H1 (cell line): Measurements from ENCODE around the gene C4B. TPM values are rescaled to one million over a fixed set of nuclear protein-coding genes. Genes with fewer than 3 reads are reported as not detected.
"Not testable (repeated sequence)": the region's sequence is repeated elsewhere in the genome, so short reads cannot be mapped to it uniquely, and the experiment has no call there.

Source experiments
- CTCF ChIA-PET: fragments of 300-600 bp; sonication (Branson Sonifier 250); formaldehyde crosslinking; loops from one replicate; lab custom pipeline; 2021; ENCODE audit not compliant: partially characterized antibody; lab: Charles Lee
- POLR2A ChIA-PET: fragments of 300-600 bp; sonication (Branson Sonifier 250); formaldehyde crosslinking; loops from one replicate; lab custom pipeline; 2021; ENCODE audit warnings: inconsistent platforms; ENCODE audit not compliant: partially characterized antibody; lab: Charles Lee
- DNase-seq, 2 experiments: peaks; one replicate each; pipeline versions ENCODE4 v3.0.0 to v3.0.0-alpha.2; 2010 to 2022; ENCODE audit warnings: low spot score in 2 of 2, low read depth in 1 of 2, mixed read lengths in 1 of 2
- FAIRE-seq: peaks from 2 replicates; lab custom pipeline; 2011; peaks lifted over from hg19 to GRCh38; lab: Jason Lieb, UNC
- H2AFZ ChIP-seq: 2 replicates; pipeline ENCODE4 v1.8.1; 2012; ENCODE audit warnings: low read length, inconsistent platforms
- H2AK5ac ChIP-seq: 2 replicates; pipeline ENCODE4 v1.6.1; 2013; ENCODE audit warnings: low read depth, low read length
- H2BK120ac ChIP-seq: replicated peaks from 2 replicates; pipeline ENCODE3; 2013; ENCODE audit warnings: low read depth, low read length, inconsistent platforms
- H2BK12ac ChIP-seq: 2 replicates; pipeline ENCODE4 v1.6.1; 2013; ENCODE audit warnings: low read depth, low read length
- H2BK15ac ChIP-seq: 2 replicates; pipeline ENCODE4 v1.6.1; 2013; ENCODE audit warnings: low read length
- H2BK20ac ChIP-seq: 2 replicates; pipeline ENCODE4 v1.6.1; 2013; ENCODE audit warnings: low read length
- H2BK5ac ChIP-seq: 2 replicates; pipeline ENCODE4 v1.6.1; 2013; ENCODE audit warnings: low read depth, low read length
- H3K14ac ChIP-seq: 2 replicates; pipeline ENCODE4 v1.6.1; 2013; ENCODE audit warnings: inconsistent platforms; ENCODE audit not compliant: insufficient read length
- H3K18ac ChIP-seq: 2 replicates; pipeline ENCODE4 v1.6.1; 2013; ENCODE audit warnings: low read length; ENCODE audit errors: extremely low read depth
- H3K23ac ChIP-seq: 2 replicates; pipeline ENCODE4 v1.6.1; 2013; ENCODE audit warnings: inconsistent platforms; ENCODE audit not compliant: insufficient read length
- H3K23me2 ChIP-seq: 2 replicates; pipeline ENCODE4 v1.6.1; 2013; ENCODE audit warnings: low read depth, low read length
- H3K27ac ChIP-seq: 2 replicates; pipeline ENCODE4 v1.6.1; 2011; ENCODE audit warnings: low read depth, low read length, inconsistent platforms
- H3K27me3 ChIP-seq, 4 experiments: replicated peaks in 1 of 4; 1 replicate in 1 of 4; 2 replicates in 3 of 4; pipeline versions ENCODE4 v1.6.1 to v1.8.1; 2011 to 2013; ENCODE audit warnings: low read length in 3 of 4, mild to moderate bottlenecking in 3 of 4, inconsistent platforms in 2 of 4, mixed read lengths in 2 of 4, moderate library complexity in 1 of 4; ENCODE audit not compliant: control insufficient read depth in 3 of 4, insufficient read depth in 3 of 4; ENCODE audit errors: extremely low read depth in 1 of 4
- H3K36me3 ChIP-seq, 4 experiments: 2 replicates each; pipeline versions ENCODE4 v1.6.1 to v1.8.1; 2011 to 2013; ENCODE audit warnings: mild to moderate bottlenecking in 4 of 4, low read length in 3 of 4, moderate library complexity in 2 of 4, control low read depth in 1 of 4, inconsistent platforms in 1 of 4; ENCODE audit not compliant: insufficient read depth in 4 of 4, control insufficient read depth in 2 of 4
- H3K4ac ChIP-seq: replicated peaks from 2 replicates; pipeline ENCODE3; 2013; ENCODE audit warnings: low read length, low read depth, mixed read lengths, inconsistent platforms; ENCODE audit not compliant: insufficient read length
- H3K4me1 ChIP-seq, 4 experiments: replicated peaks in 1 of 4; 1 replicate in 1 of 4; 2 replicates in 3 of 4; pipeline versions ENCODE4 v1.6.1 to v1.8.1; 2011 to 2013; ENCODE audit warnings: low read length in 3 of 4, inconsistent platforms in 2 of 4, mixed read lengths in 1 of 4; ENCODE audit not compliant: insufficient read depth in 4 of 4, control insufficient read depth in 3 of 4
- H3K4me2 ChIP-seq, 2 experiments: 2 replicates each; pipeline versions ENCODE4 v1.6.1 to v1.8.1; 2011 to 2013; ENCODE audit warnings: low read depth in 2 of 2, low read length in 2 of 2, control low read depth in 1 of 2, inconsistent platforms in 1 of 2, mild to moderate bottlenecking in 1 of 2; ENCODE audit not compliant: insufficient read depth in 1 of 2
- H3K4me3 ChIP-seq, 4 experiments: fragments of 200-600, 300-600 bp in 1 of 4; sonication (generic), shearing (Covaris generic), sonication (Bioruptor Twin) in 1 of 4; 2 replicates each; pipeline versions ENCODE4 v1.5.1 to v1.8.1; 2011 to 2016; ENCODE audit warnings: low read length in 4 of 4, low read depth in 3 of 4, control low read depth in 2 of 4, inconsistent platforms in 2 of 4, mild to moderate bottlenecking in 2 of 4, mixed read lengths in 1 of 4, moderate library complexity in 1 of 4; ENCODE audit not compliant: insufficient read depth in 2 of 4; ENCODE audit errors: extremely low read depth in 1 of 4
- H3K56ac ChIP-seq: replicated peaks from 2 replicates; pipeline ENCODE3; 2013; ENCODE audit warnings: low read depth, mild to moderate bottlenecking, mixed read lengths, low read length, inconsistent platforms; ENCODE audit not compliant: insufficient read length
- H3K79me1 ChIP-seq: 2 replicates; pipeline ENCODE4 v1.6.1; 2013; ENCODE audit warnings: low read depth, low read length, control low read depth
- H3K79me2 ChIP-seq, 2 experiments: 2 replicates each; pipeline versions ENCODE4 v1.6.1 to v1.8.1; 2012 to 2013; ENCODE audit warnings: low read length in 2 of 2, mild to moderate bottlenecking in 2 of 2, inconsistent platforms in 1 of 2; ENCODE audit not compliant: insufficient read depth in 2 of 2, control insufficient read depth in 1 of 2
- H3K9ac ChIP-seq, 4 experiments: replicated peaks in 1 of 4; 1 replicate in 1 of 4; 2 replicates in 3 of 4; pipeline versions ENCODE4 v1.6.1 to v1.8.1; 2011 to 2013; ENCODE audit warnings: low read depth in 3 of 4, low read length in 3 of 4, control low read depth in 2 of 4, mild to moderate bottlenecking in 2 of 4, moderate library complexity in 2 of 4, inconsistent platforms in 1 of 4; ENCODE audit errors: extremely low read depth in 1 of 4
- H3K9me3 ChIP-seq, 2 experiments: 2 replicates each; pipeline versions ENCODE4 v1.6.1 to v1.8.1; 2012 to 2013; ENCODE audit warnings: mild to moderate bottlenecking in 2 of 2, moderate library complexity in 2 of 2, control low read depth in 1 of 2, inconsistent platforms in 1 of 2, low read depth in 1 of 2, low read length in 1 of 2, mixed read lengths in 1 of 2; ENCODE audit not compliant: insufficient read depth in 2 of 2
- H4K20me1 ChIP-seq, 2 experiments: replicated peaks in 1 of 2; 2 replicates each; pipeline versions ENCODE3 to v1.8.1; 2011 to 2013; ENCODE audit warnings: inconsistent platforms in 2 of 2, low read length in 2 of 2, mild to moderate bottlenecking in 1 of 2; ENCODE audit not compliant: insufficient read depth in 2 of 2, control insufficient read depth in 1 of 2
- H4K5ac ChIP-seq: 2 replicates; pipeline ENCODE4 v1.6.1; 2013; ENCODE audit warnings: low read length, low read depth, mixed read lengths, inconsistent platforms; ENCODE audit not compliant: insufficient read length
- H4K8ac ChIP-seq: 2 replicates; pipeline ENCODE4 v1.8.0; 2013; ENCODE audit warnings: mild to moderate bottlenecking, moderate library complexity, low read length, inconsistent platforms; ENCODE audit not compliant: insufficient read depth; ENCODE audit errors: extremely low read depth
- H4K91ac ChIP-seq: replicated peaks from 2 replicates; pipeline ENCODE3; 2013; ENCODE audit warnings: low read length, mixed read lengths, inconsistent platforms; ENCODE audit not compliant: insufficient read length
- WGBS, 2 experiments: shearing (Covaris generic) in 1 of 2; methylation state at CpG; one replicate each; pipeline versions ENCODE4 v1.1.6 to v1.1.7; 2013 to 2015; ENCODE audit warnings: low lambda C conversion rate in 2 of 2, mixed read lengths in 2 of 2, inconsistent platforms in 1 of 2, low coverage in 1 of 2, missing lambda C conversion rate in 1 of 2; ENCODE audit not compliant: insufficient replicate concordance in 2 of 2, insufficient coverage in 1 of 2, insufficient read length in 1 of 2; ENCODE audit errors: extremely low coverage in 1 of 2, missing lambda C conversion rate in 1 of 2; 5-methylcytosine and 5-hydroxymethylcytosine counted together
- polyA plus RNA-seq, 7 experiments: library from polyadenylated mRNA; depleted of rRNA in 3 of 7; stranded (reverse) in 5 of 7; unstranded in 2 of 7; fragments of >200 nt in 5 of 7; fragments of 200-250 nt in 2 of 7; gene quantifications; 1 replicate in 5 of 7; 2 replicates in 1 of 7; 4 replicates in 1 of 7; pipeline versions ENCODE4 v1.2.1 to v1.2.3, GENCODE V29; 2011 to 2013; ENCODE audit warnings: missing spikeins in 2 of 7, mixed read lengths in 2 of 7
- total RNA-seq: library from RNA; stranded (reverse); fragmentation: NEBNext Ultra II Directional; extraction: Animal tissue kit (Norgen Biotek cat#: 25700); gene quantifications from 2 replicates; pipeline ENCODE4 v1.2.1, GENCODE V29; 2021

Gene C4B
- total and polyA plus RNA-seq, 2 of the 8 experiments (the other 6 are each of a cell fraction or from before 2014, with no cell fraction given) = 0.74 to 3.5 TPM

DNA sequence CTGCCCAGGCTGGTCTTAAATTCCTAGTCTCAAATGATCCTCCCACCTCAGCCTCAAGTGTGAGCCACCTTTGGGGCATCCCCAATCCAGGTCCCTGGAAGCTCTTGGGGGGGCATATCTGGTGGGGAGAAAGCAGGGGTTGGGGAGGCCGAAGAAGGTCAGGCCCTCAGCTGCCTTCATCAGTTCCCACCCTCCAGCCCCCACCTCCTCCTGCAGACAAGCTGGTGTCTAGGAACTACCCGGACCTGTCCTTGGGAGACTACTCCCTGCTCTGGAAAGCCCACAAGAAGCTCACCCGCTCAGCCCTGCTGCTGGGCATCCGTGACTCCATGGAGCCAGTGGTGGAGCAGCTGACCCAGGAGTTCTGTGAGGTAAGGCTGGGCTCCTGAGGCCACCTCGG, 24.3 kb downstream of the C4B start:
- H3K79me1 ChIP-seq, H3K23ac ChIP-seq, H4K5ac ChIP-seq, H3K9me3 ChIP-seq, H3K14ac ChIP-seq, POLR2A ChIA-PET, FAIRE-seq, H2BK20ac ChIP-seq, H3K27ac ChIP-seq, H3K4ac ChIP-seq, H3K23me2 ChIP-seq, H3K18ac ChIP-seq, H2AK5ac ChIP-seq, H3K4me2 ChIP-seq, H2BK15ac ChIP-seq, H3K56ac ChIP-seq, H3K9ac ChIP-seq, H4K91ac ChIP-seq, H4K8ac ChIP-seq, H2BK120ac ChIP-seq, H3K4me1 ChIP-seq, H3K4me3 ChIP-seq, DNase-seq, H2AFZ ChIP-seq, H3K79me2 ChIP-seq, H3K36me3 ChIP-seq, H3K27me3 ChIP-seq, H2BK12ac ChIP-seq, H4K20me1 ChIP-seq, H2BK5ac ChIP-seq: not testable (repeated sequence)
- WGBS, 2 experiments = 82% methylated on average over 3 of the region's 5 CpGs; no CpG with 5 or more reads in 1 of the 2 experiments
- CTCF ChIA-PET = interaction anchor here (1.4 kb wide), 1 partner anchor 9 kb away, joined by 5 read pairs; no protein-coding TSS in a partner anchor
